DND-41 (cell line): ENCODE measurements around the gene ST14.

Source experiments
- CTCF ChIP-seq: IDR thresholded peaks from 2 replicates; pipeline ENCODE4 v1.5.1; 2012; ENCODE audit warnings: borderline replicate concordance, low read length, moderate library complexity, mild to moderate bottlenecking; ENCODE audit not compliant: poor library complexity, severe bottlenecking; ENCODE audit errors: extremely low read depth
- EZH2 ChIP-seq: IDR thresholded peaks from 3 replicates; pipeline ENCODE4 v1.6.1; 2012; ENCODE audit warnings: borderline replicate concordance, low read depth, mild to moderate bottlenecking, moderate library complexity, low read length, inconsistent platforms; ENCODE audit not compliant: severe bottlenecking

- TF ChIP-seq CTCF (no peak), EZH2 (no peak)
These were observed 57.1 kb downstream of the ST14 start for GRCh38 chr11:130216591-130217132.
